HL-60/S4 treated with retinoic acid at 250 ng/mL for 4 days and 3 days (cell line): ENCODE results near the gene FOXP2.
"Not testable (repeated sequence)": the region's sequence is repeated elsewhere in the genome, so short reads cannot be mapped to it uniquely, and the experiment has no call there.

ENCODE experiments used
- in situ Hi-C: fragments of 300-500 bp; cut with MboI; formaldehyde crosslinking; loops from 2 replicates; pipeline ENCODE4 v1.7.0; 2022; ENCODE audit warnings: low sequenced_read_pairs

FOXP2 gene

DNA sequence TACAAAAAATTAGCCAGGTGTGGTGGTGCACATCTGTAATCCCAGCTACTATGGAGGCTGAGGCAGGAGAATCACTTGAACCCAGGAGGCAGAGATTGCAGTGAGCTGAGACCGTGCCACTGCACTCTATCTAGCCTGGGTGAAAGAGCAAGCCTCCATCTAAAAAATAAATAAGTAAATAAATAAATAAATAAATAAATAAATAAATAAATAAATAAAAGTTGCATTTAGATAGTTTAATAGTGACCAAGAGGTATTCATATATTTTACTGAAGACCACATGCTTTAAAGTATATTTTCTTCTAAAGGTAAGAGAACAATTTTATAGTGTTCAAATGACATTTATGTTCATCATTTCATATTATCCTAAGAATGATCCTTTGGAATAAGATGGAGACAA lies 82.9 kb downstream of the FOXP2 start:
- in situ Hi-C loops, result not testable (repeated sequence)

GRCh38 chr7:114502454-114503254 lies 88.0 kb downstream of the FOXP2 start:
- in situ Hi-C loops, result no loop called here

DNA sequence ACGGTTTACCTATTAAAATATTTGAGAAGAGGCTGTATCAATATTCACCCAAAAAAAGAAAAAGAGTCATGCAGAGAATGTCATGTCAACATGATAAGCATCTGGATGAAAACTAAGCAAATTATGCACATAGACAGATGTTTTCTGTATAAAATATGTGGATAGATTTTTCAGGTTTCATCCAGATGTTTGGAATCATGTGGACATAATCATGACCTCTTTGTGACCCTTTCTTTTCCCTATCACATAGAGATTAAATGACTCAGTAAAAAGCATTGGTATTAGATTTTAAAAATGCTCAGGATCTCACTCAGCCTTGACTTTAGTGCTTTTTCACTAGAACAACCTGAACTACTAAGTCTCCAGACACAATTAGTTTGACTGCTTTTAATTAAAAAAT lies 90.0 kb downstream of the FOXP2 start:
- in situ Hi-C loops, result no loop called here

GRCh38 chr7:114507381-114507780 lies 92.8 kb downstream of the FOXP2 start:
- in situ Hi-C loops, result no loop called here

- in situ Hi-C loops, result no loop called here
Measured at GRCh38 chr7:114508086-114508485, 93.5 kb downstream of the FOXP2 start.

DNA sequence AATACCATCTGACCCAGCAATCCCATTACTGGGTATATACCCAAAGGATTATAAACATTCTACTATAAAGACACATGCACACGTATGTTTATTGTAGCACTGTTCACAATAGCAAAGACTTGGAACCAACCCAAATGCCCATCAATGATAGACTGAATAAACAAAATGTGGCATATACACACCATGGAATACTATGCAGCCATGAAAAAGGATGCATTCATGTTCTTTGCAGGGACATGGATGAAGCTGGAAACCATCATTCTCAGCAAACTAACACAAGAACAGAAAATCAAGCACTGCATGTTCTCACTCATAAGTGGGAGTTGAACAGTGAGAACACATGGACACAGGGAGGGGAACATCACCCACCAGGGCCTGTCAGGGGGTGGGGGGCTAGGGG lies 96.2 kb downstream of the FOXP2 start:
- in situ Hi-C loops, result not testable (repeated sequence)

GRCh38 chr7:114519240-114519639 lies 104.6 kb downstream of the FOXP2 start:
- in situ Hi-C loops, result no loop called here

- in situ Hi-C loops, result no loop called here
Measured at GRCh38 chr7:114522081-114522480, 107.5 kb downstream of the FOXP2 start.

DNA sequence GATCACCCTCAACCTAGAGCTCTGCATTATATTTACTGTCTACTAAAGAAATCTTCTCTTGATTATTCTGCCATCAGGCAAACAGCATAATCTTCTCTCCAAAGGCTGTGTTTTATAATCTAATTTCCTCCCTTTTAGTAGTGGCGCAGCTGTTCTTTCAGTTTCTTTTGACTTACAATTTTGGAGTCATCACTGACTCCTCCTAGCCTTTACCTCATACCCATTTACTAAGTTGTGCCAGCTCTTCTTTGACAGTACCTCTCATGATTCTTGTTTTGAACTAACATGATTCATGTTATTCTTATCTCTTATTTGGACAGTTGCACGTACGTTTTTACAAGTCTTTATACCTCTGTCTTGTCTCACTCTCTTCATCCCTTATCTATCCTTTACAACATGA lies 113.0 kb downstream of the FOXP2 start:
- in situ Hi-C loops, result no loop called here

DNA sequence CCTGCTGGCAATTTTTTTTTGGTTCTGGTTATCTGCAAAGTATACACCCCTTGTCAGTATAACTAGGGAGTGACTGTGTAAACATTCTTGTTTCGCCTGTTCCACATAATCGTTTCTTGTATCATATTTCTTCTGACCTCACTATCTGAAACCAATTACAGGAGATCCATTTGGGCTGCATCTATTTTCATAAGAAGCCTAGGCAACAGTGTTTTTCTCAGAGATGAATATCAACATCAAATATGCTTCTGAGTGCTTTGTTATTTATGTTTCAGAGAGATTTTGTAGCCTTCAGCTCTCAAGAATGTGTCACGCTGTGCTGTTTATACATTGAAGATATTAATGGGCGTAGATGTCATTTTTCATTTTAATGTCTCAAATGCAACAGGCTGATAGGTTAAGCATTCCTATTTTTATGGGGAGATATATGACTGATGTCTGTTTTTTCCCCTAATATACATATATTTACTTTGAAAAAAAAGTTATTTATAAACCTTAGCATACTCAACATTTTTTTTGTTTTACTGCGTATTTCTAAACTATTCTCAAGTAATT lies 115.5 kb downstream of the FOXP2 start:
- in situ Hi-C loops, result no loop called here

GRCh38 chr7:114531326-114531725 lies 116.7 kb downstream of the FOXP2 start:
- in situ Hi-C loops, result no loop called here

DNA sequence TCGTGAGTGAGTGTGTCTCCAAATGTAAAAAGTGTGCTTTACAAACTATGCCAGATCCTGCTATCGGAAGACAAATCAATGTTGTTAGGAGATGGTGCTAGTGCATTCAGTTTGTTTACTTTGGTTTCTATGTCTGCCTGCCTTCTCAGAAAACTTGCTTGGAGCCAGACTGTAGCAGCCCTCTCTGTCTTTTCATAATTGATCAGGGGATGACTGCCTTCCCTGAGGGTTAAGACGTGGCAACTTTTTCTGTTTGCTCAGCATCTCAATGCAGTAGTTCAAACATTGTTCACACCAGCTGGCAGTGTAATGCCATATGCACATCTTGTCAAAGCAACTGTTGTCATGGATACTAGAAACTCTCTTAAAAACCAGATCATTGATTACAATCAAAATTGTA lies 118.5 kb downstream of the FOXP2 start:
- in situ Hi-C loops, result no loop called here

DNA sequence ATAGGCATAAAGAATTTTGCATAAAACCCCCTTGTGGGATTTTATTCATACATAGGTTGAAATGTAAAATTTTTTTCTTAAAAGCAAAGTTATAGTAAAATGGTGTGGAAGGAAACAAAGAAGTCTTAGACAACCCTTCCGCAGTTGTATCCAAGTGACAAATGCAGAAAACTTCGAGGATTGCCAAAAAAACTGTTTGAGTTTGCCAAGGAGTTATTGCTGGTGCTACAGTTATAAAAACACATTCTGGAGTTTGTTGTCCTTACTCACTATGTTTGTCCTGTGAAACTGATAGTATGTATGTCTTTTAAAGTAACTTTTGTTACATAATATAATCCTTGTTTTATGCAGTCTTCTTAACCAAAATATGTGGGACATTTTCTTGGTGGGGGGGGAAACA lies 120.3 kb downstream of the FOXP2 start:
- in situ Hi-C loops, result no loop called here

DNA sequence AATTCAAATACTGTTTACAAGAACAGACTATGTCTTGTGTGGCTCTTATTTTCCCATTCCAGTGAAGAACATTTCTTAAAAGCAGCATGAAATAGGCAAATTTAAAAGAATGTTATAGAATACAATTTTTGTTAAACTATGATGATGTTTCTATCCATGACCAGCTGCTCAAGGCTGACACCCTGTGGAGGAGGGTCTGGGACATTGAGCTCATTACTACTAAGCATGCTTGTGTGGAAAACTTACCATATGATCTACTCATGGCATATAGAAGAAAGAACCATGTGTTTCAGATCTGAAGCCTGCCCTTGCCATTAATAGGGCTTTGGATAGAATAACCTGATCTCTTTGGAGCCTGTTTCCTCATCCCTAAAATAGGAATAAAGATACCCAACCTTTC lies 125.0 kb downstream of the FOXP2 start:
- in situ Hi-C loops, result no loop called here

DNA sequence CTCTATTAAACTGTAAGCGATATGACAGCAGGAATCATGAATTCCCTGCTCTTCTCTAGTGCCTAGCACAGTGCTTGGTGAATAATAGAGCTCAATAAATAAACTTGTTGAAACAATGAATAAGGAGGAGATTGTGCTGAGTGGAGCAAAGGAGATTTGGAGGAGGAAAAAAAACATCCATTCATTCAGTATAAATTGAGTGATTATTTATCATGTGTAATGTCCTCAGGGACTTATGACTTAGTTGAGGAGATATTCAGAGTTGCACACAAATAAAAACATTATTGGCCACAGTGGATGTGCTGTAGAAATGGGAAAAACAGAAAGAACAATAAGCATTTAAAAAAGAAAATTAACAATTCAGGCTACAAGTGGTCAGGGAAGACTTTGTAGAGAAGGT lies 125.7 kb downstream of the FOXP2 start:
- in situ Hi-C loops, result no loop called here

GRCh38 chr7:114547346-114547745 lies 132.7 kb downstream of the FOXP2 start:
- in situ Hi-C loops, result not testable (repeated sequence)

DNA sequence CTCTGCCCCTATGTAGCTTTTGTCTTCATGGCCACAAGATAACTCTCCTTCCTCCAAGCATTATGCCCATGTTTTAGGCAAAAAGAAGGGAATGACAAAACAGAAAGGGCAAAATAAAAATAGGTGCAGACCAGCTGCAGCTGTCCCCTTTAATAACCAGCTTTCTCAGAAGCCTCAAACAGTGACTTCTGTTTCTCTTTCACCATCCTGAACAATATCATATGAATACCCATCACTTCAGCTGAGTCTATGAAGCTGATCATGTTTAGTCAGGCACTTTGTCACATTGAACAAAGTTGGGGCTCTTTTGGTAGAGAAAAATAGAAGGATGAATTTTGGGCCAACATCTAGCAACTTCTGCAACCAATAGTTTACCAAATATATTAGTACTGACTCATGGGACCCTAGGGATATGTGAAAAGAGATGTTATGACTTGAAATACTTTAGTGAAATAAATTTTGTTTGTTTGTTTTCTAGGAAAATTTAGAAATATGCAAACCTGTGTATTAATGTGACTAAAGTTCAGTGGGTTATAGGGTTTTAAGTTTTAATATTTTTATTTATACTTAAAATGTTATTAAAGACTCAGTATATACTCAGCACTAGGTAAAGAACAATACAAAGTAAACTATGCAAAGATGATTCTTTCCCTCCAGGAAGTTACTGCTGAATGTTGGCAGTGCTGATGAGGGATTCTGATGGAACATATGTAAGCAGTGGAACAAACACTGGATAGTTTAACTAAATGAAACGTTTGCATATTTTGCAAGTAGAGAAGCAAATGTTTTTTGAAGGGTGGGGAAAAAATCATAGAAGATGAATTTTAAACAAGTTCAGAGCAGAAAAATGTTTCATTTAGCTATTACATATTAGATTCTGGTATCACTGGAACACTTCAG lies 133.7 kb downstream of the FOXP2 start:
- in situ Hi-C loops, result no loop called here

DNA sequence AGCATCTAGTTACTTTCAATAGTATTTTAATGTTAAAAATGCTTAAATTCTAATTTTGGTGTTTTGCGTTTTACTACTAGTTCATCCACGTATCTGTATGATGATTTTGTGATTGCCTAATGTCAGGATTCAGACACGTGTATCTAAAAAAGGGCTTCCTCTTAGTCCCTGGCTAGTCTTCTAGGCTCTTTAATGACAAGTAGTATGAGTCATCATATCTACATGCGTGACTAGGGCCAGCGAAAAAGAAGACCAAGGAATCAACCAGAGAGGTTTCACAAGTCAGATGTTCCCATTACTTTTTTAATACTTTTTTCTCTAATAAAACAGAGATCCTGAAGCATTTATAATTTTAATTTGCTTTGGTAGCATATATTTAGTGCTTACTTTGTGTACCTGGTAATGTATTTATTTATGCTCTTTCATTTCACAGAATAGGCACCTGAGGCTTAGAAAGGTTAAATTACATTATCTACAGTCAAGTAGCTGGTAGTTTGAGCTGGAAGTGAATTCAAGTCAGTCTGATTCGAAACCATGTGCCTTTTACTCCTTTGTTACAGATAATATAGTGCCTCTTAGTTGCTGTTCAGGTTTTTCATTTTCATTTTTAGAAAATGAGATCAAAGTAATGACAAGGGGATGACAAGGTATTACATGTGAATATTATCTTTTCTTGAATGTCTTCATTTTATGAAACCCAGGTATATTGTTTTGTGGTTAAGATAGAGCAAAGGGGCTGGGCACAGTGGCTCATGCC lies 140.3 kb downstream of the FOXP2 start:
- in situ Hi-C loops, result no loop called here

DNA sequence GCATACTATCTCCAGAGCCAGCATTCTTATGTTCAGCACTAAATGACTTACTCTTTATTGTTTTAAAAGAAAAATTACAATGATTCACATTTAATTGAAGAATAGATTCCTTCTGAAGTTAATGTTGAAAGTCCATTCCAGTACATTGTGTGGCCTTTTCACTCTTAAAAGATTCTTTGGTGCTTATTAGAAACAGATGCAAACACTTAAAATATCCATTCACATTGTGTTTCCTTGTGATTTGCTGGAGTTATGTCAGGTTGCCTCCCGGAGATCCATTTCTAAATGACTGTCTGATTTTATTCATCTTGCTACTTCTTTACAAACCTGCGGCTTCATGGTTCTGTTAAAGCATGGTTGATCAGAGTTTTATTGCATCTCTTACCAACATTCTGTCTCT lies 152.8 kb downstream of the FOXP2 start:
- in situ Hi-C loops, result no loop called here

- in situ Hi-C loops, result no loop called here
Measured at GRCh38 chr7:114569220-114569619, 154.6 kb downstream of the FOXP2 start.

- in situ Hi-C loops, result no loop called here
Measured at GRCh38 chr7:114574384-114574783, 159.8 kb downstream of the FOXP2 start.
